Lower leg skin (tissue), 4 donors: ENCODE measurements around the gene CDRT4. TPM values are rescaled to one million over a fixed set of nuclear protein-coding genes. Genes with fewer than 3 reads are reported as not detected.

Source experiments
- DNase-seq, 2 donors: peaks; one replicate each; pipeline ENCODE4 v3.0.0-alpha.2; 2019; ENCODE audit warnings: low spot score in 2 of 2
- H3K4me3 ChIP-seq: fragments of 200-600 bp; sonication (generic); 2 replicates; pipeline ENCODE4 v1.5.1; 2017; ENCODE audit warnings: mild to moderate bottlenecking, low read depth; ENCODE audit not compliant: poor library complexity, severe bottlenecking
- POLR2A ChIP-seq, 2 donors: fragments of 450-650 bp; IDR thresholded peaks; one replicate each; pipeline ENCODE4 v1.6.1; 2016 to 2017; ENCODE audit warnings: antibody characterized with exemption in 2 of 2, mild to moderate bottlenecking in 1 of 2, moderate library complexity in 1 of 2
- WGBS, 2 donors: methylation state at CpG; one replicate each; pipeline ENCODE4 v1.1.5; 2018; 5-methylcytosine and 5-hydroxymethylcytosine counted together
- intact Hi-C: fragments of 100-400 bp; cut with DNase I; formaldehyde crosslinking; loops from one replicate; pipeline ENCODE4 v1.15.0; 2023; ENCODE audit warnings: low total_unique reads
- total RNA-seq, 4 donors: library from RNA; depleted of rRNA; stranded (reverse); fragments of >200 nt; gene quantifications; one replicate each; pipeline ENCODE4 v1.1.0, GENCODE V29; 2016
- TF ChIP-seq, protein P1 (sequence below), 3 donors: fragments of 450-650 bp; IDR thresholded peaks; one replicate each; pipeline ENCODE4 v1.5.1; 2016; ENCODE audit warnings: antibody characterized with exemption in 3 of 3, mild to moderate bottlenecking in 3 of 3, moderate library complexity in 2 of 3

CDRT4 gene
- total RNA-seq, 4 donors from 2014 or later, result 0.52 to 4.0 (median 3.8) TPM; not detected in 1

GRCh38 chr17:15498107-15498506 is 30.7 kb upstream of the CDRT4 start:
- H3K4me3 ChIP-seq, result no peak overlapping the region
- no peak for TF ChIP-seq POLR2A (IDR thresholded peaks at IDR 0.05)
- TF ChIP-seq, protein P1, sequence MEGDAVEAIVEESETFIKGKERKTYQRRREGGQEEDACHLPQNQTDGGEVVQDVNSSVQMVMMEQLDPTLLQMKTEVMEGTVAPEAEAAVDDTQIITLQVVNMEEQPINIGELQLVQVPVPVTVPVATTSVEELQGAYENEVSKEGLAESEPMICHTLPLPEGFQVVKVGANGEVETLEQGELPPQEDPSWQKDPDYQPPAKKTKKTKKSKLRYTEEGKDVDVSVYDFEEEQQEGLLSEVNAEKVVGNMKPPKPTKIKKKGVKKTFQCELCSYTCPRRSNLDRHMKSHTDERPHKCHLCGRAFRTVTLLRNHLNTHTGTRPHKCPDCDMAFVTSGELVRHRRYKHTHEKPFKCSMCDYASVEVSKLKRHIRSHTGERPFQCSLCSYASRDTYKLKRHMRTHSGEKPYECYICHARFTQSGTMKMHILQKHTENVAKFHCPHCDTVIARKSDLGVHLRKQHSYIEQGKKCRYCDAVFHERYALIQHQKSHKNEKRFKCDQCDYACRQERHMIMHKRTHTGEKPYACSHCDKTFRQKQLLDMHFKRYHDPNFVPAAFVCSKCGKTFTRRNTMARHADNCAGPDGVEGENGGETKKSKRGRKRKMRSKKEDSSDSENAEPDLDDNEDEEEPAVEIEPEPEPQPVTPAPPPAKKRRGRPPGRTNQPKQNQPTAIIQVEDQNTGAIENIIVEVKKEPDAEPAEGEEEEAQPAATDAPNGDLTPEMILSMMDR (IDR thresholded peaks at IDR 0.05), result no peak
- WGBS, 2 donors, result 78 to 81% methylated on average over 2 of the region's 2 CpGs
- DNase-seq, result no peak
- intact Hi-C loops, result no loop called here

- no peak for DNase-seq
- H3K4me3 ChIP-seq, result no peak overlapping the region
- intact Hi-C loops, result no loop called here
- no peak for TF ChIP-seq POLR2A (IDR thresholded peaks at IDR 0.05)
- TF ChIP-seq, protein P1 (IDR thresholded peaks at IDR 0.05), result no peak
- WGBS, 2 donors, result 49 to 58% methylated on average over 7 of the region's 7 CpGs
Measured at GRCh38 chr17:15496735-15497670, 29.6 kb upstream of the CDRT4 start.

DNA sequence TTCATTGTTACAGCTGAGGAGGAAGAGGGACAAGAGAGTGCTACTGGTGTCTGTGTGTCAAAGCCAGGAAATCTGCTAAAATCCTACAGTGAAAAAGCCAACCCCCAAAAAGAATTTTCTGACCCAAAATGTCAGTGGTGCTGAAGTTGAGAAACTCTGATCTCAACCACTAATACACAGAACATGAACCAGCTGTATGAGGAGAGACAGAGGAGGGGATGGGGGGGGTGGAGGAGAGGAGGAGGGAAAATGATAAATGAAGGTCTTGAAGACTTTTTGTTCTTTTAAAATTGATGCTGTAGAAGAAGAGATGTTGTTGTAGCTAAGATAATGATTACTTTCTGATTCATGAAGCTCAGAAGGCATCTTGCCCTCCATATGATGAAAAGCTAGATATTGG is 27.4 kb upstream of the CDRT4 start:
- DNase-seq, result no peak
- intact Hi-C loops, result no loop called here
- TF ChIP-seq, protein P1 (IDR thresholded peaks at IDR 0.05), result no peak
- no peak for TF ChIP-seq POLR2A (IDR thresholded peaks at IDR 0.05)
- H3K4me3 ChIP-seq, result no peak overlapping the region

GRCh38 chr17:15493693-15494035 is 26.2 kb upstream of the CDRT4 start:
- DNase-seq, result no peak
- TF ChIP-seq POLR2A (IDR thresholded peaks at IDR 0.05), result no peak
- TF ChIP-seq, protein P1 (IDR thresholded peaks at IDR 0.05), result no peak
- whole genome bisulfite sequencing, 2 donors, result 47 to 52% methylated on average over 1 of the region's 1 CpG
- no peak overlapping the region for H3K4me3 ChIP-seq
- intact Hi-C loops, result no loop called here

DNA sequence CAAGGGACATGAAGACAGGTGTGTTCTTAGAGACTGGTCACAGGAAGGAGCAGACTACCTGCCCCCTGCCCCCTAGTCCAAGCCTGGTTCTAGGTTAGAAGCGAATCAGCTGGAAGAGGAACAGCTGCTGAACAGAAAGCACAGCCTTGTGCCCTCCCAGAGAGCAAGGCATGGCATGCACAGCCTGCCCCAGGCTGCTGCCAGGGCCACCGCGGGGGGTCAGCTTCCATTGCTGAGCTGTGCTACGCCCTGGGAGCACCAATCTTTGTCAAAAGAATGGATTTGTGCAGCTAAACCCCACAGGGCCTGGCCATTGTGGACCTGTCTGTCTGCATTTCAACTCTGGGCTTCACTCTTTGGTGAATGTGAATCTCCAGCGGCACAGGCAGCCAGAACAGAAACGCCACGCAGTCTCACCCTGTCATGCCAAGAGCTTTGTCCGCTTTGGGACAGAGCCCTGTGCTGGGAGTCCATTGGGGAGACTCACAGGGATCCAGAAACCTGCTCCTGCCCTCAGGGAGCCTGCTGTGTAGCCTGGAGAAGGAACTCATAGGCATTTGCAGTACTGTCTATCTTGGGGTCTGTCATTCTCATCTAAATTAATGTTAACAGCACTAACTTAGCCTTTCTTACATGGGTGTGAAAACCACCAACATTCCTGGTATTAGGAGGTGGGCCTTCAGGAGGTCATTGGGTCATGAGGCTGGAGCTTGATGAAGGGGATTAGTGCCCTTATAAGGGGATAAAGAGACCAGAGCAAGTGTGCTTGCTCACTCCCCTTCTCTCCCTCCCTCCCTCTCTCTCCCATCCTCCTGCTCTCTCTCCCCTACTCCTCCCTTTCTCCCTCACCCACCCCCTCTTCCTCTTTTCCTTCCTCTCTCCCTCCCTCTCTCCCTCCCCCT is 25.6 kb upstream of the CDRT4 start:
- intact Hi-C loops, result no loop called here
- no peak for DNase-seq
- WGBS, 2 donors, result 89 to 93% methylated on average over 8 of the region's 8 CpGs
- no peak for TF ChIP-seq POLR2A (IDR thresholded peaks at IDR 0.05)
- H3K4me3 ChIP-seq, result no peak overlapping the region

GRCh38 chr17:15492186-15492585 is 24.8 kb upstream of the CDRT4 start:
- no peak overlapping the region for H3K4me3 ChIP-seq
- TF ChIP-seq, protein P1 (IDR thresholded peaks at IDR 0.05), result no peak
- no peak for TF ChIP-seq POLR2A (IDR thresholded peaks at IDR 0.05)
- intact Hi-C loops, result no loop called here
- 94 to 95% methylated on average over 4 of the region's 4 CpGs for WGBS, 2 donors
- no peak for DNase-seq
